Tibial nerve (tissue), 4 donors: Measurements from ENCODE around the gene CEP112.

Experiments
- CTCF ChIP-seq, 5 experiments: fragments of 200-600 bp in 3 of 5; fragments of 450-650 bp in 2 of 5; sonication (generic) in 3 of 5; IDR thresholded peaks; one replicate each; pipeline ENCODE4 v1.5.1; 2016 to 2019; ENCODE audit warnings: antibody characterized with exemption in 5 of 5, mild to moderate bottlenecking in 3 of 5, moderate library complexity in 2 of 5
- EP300 ChIP-seq, 2 donors: sonication (generic); formaldehyde crosslinking; IDR thresholded peaks; one replicate each; pipeline ENCODE4 v1.6.1; 2017; ENCODE audit warnings: antibody characterized with exemption in 2 of 2, mild to moderate bottlenecking in 1 of 2
- POLR2A ChIP-seq, 2 donors: fragments of 450-650 bp; IDR thresholded peaks; one replicate each; pipeline ENCODE4 v1.6.1; 2017; ENCODE audit warnings: antibody characterized with exemption in 2 of 2, mild to moderate bottlenecking in 2 of 2, moderate library complexity in 2 of 2

GRCh38 chr17:65637786-65638185 lies 554.1 kb downstream of the CEP112 start:
- TF ChIP-seq CTCF (IDR thresholded peaks at IDR 0.05) (no peak), EP300 (IDR thresholded peaks at IDR 0.05) (no peak), POLR2A (IDR thresholded peaks at IDR 0.05) (no peak)
